GM23338 (cell line): Measurements from ENCODE around the gene LARP1B.

Experiments
- CREB1 ChIP-seq: fragments of 250-450 bp; sonication (Bioruptor Pico); IDR thresholded peaks from 2 replicates; pipeline ENCODE4 v1.5.0; 2020; ENCODE audit warnings: low read depth, mild to moderate bottlenecking, moderate library complexity
- EZH2 ChIP-seq: fragments of 200-600 bp; sonication (generic); IDR thresholded peaks from one replicate; pipeline ENCODE4 v1.8.0; 2017; ENCODE audit warnings: antibody characterized with exemption, mild to moderate bottlenecking, low read depth; ENCODE audit not compliant: unreplicated experiment
- EZH2phosphoT487 ChIP-seq: fragments of 200-600 bp; sonication (generic); IDR thresholded peaks from one replicate; pipeline ENCODE4 v1.8.1; 2018; ENCODE audit warnings: antibody characterized with exemption; ENCODE audit not compliant: unreplicated experiment
- JUNB ChIP-seq: IDR thresholded peaks from one replicate; pipeline ENCODE4 v1.6.1; 2016; ENCODE audit warnings: antibody characterized with exemption; ENCODE audit not compliant: unreplicated experiment
- POLR2AphosphoS5 ChIP-seq: IDR thresholded peaks from 2 replicates; pipeline ENCODE4 v1.6.1; 2016; ENCODE audit warnings: antibody characterized with exemption, low read depth
- ZNF114 ChIP-seq: fragments of 250-450 bp; sonication (Bioruptor Pico); IDR thresholded peaks from 2 replicates; pipeline ENCODE4 v1.5.0; 2020; ENCODE audit warnings: mild to moderate bottlenecking, moderate library complexity
- TF ChIP-seq, protein P1 (sequence below): IDR thresholded peaks from one replicate; pipeline ENCODE4 v1.6.1; 2018; ENCODE audit warnings: antibody characterized with exemption; ENCODE audit not compliant: unreplicated experiment
- TF ChIP-seq, protein P2 (sequence below), 2 experiments: fragments of 200-600 bp in 1 of 2; sonication (generic) in 1 of 2; conservative IDR thresholded peaks; 2 replicates each; pipeline versions ENCODE4 v1.5.1 to v1.6.1; 2016 to 2017; ENCODE audit warnings: antibody characterized with exemption in 2 of 2, low read depth in 2 of 2, mild to moderate bottlenecking in 2 of 2, moderate library complexity in 1 of 2

DNA sequence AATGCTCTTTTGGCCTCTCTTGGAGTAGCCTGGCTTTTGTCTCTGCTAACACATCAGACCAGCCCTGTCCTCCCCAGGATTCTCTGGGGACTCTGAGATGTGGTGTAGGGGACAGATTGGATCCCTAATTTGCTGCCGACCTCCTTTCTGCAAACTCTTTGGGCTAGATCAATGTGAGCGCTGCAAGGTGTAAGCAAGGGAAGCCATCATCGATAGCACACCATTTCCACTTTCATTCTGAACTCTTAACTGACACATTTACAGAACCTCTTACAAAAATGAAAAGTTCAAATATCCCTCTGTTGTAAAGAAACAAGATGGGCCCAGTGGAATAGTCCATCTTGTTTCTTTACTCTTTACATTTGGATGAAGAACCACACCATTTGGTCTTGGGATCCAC lies 179.9 kb downstream of the LARP1B start:
- TF ChIP-seq, protein P1, sequence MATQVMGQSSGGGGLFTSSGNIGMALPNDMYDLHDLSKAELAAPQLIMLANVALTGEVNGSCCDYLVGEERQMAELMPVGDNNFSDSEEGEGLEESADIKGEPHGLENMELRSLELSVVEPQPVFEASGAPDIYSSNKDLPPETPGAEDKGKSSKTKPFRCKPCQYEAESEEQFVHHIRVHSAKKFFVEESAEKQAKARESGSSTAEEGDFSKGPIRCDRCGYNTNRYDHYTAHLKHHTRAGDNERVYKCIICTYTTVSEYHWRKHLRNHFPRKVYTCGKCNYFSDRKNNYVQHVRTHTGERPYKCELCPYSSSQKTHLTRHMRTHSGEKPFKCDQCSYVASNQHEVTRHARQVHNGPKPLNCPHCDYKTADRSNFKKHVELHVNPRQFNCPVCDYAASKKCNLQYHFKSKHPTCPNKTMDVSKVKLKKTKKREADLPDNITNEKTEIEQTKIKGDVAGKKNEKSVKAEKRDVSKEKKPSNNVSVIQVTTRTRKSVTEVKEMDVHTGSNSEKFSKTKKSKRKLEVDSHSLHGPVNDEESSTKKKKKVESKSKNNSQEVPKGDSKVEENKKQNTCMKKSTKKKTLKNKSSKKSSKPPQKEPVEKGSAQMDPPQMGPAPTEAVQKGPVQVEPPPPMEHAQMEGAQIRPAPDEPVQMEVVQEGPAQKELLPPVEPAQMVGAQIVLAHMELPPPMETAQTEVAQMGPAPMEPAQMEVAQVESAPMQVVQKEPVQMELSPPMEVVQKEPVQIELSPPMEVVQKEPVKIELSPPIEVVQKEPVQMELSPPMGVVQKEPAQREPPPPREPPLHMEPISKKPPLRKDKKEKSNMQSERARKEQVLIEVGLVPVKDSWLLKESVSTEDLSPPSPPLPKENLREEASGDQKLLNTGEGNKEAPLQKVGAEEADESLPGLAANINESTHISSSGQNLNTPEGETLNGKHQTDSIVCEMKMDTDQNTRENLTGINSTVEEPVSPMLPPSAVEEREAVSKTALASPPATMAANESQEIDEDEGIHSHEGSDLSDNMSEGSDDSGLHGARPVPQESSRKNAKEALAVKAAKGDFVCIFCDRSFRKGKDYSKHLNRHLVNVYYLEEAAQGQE: no peak
- TF ChIP-seq EZH2 (no peak), POLR2AphosphoS5 (no peak), EZH2phosphoT487 (no peak), ZNF114 (no peak), CREB1 (CRISPR knock-in tag) (no peak), JUNB (no peak)
- TF ChIP-seq, protein P2, sequence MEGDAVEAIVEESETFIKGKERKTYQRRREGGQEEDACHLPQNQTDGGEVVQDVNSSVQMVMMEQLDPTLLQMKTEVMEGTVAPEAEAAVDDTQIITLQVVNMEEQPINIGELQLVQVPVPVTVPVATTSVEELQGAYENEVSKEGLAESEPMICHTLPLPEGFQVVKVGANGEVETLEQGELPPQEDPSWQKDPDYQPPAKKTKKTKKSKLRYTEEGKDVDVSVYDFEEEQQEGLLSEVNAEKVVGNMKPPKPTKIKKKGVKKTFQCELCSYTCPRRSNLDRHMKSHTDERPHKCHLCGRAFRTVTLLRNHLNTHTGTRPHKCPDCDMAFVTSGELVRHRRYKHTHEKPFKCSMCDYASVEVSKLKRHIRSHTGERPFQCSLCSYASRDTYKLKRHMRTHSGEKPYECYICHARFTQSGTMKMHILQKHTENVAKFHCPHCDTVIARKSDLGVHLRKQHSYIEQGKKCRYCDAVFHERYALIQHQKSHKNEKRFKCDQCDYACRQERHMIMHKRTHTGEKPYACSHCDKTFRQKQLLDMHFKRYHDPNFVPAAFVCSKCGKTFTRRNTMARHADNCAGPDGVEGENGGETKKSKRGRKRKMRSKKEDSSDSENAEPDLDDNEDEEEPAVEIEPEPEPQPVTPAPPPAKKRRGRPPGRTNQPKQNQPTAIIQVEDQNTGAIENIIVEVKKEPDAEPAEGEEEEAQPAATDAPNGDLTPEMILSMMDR (conservative IDR thresholded peaks at IDR 0.05; ENCODE audit: low read depth in 2 of 2): no peak
